NCI-H2196 (cell line): ENCODE data around the gene PLA2G15.
"Not testable (repeated sequence)": the region's sequence is repeated elsewhere in the genome, so short reads cannot be mapped to it uniquely, and the experiment has no call there.

Experiments used
- DNase-seq: peaks from one replicate; lab custom pipeline; 2025; ENCODE audit not compliant: unreplicated experiment; lab: John Stamatoyannopoulos, UW

PLA2G15 gene

DNA sequence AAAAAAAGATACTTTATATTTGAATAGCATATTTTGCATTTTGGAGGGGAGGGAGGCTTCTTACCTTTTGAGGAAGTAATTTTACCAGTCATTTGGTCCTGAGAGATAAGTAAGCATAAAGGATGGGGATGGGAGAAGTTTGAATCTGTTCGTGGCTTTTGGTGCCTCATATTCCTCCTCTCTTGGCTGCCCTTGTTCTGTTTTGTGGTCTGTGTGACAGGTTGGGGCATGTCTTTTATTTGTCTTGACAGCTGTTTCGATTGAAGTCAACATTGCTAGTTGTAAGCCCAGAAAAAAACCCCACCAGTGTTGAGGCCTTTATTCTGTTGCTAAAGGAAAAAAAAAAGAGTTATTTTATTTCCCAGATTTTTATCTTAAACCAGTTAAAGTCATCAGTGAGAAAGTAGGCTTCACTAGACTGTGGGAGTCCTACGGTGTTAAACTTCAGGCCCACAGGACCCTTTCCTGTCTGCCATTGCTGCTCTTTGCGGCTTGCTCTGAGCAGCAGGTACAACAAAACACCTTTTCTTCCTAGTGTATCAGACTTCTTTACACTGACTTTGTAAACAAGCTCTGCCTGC, 30.5 kb downstream of the PLA2G15 start:
- peak; percentile 35 for DNase-seq

DNA sequence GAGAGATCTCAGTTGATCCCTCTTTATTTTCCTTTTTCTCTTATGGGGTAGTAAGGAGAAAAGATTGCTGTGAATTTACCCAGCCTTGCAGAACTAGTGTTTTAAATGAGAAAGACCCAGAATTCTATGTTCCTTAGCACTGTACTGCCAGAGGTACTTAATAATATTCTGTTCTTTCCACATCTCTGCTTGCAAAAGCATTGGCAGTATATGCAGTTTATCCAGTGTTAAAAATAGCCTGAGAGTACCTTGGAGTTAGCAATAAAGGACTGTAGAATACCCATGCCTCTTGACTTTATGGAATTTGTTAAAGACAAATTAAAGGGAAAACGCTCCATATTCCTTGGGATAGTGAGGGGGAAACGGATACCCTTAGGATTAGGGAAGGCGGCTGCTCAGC, 31.1 kb downstream of the PLA2G15 start:
- no peak for DNase-seq

DNA sequence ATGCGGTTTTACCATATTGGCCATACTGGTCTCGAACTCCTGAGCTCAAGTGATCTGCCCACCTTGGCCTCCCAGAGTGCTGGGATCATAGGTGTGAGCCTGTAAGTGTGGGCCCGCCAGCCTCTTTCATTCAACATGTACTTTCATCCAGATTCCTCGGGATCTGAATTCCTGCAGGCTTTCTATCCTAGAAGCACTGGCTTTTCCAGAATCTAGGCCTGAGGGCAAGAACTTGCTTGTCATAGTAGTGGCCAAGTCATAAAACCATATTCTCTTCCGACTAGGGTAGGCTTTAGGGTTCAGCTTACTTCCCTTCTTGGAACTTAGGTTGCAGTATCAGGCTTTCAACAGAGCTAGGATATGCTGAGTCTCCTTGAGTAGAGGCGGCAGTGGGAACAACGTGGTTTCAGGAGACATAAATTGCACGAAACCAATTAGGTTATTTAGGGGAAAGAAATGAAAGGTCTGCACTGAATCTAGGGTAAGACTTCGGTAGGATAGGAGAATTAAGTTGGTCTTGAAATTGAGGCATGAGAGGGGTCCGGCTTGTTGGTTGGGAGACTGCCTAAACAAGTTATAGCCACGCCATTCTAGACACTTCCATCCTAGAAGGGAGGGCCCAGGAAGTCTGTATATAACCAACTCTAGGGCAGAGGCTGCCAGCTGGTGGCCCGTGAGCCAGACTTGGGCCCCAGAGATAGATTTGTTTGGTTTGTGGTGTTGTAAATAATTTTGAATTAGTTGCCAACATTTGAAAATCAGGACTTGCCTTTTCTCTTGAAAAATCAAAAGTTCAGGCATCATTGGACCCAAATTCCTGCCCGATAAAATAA, 34.8 kb downstream of the PLA2G15 start:
- no peak for DNase-seq

DNA sequence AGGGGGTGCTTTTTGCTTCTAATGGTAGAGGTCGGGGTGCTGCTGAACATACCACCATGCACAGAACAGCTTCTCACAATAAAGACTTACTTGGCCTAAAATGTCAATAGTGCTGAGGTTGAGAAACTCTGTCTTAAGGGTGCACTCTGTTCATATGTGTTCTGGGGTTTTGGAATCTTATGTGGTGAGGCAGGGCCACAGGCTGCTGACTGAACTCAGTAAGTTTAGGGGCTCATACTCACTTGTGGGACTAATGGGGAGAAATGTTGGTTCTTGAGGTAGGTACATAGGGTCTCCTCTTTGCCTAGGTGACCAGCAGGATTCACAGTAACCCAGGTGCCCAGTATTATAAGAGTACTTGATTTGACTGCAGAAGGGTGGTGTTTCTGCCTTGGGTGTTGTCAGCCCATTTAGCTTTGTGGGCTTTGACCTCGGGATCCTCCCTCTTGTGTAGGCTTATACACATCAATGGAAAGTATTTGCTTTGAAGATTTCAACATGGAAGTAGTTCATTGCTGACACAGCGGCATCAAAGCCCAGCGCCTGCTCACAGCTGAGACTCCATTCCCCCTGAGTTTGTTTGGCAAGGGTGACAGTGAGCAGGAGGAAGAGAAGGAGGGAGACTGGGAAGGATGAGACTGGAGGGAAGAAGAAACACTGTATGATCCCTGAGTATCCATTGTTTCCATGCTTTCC, 36.3 kb downstream of the PLA2G15 start:
- no peak for DNase-seq

DNA sequence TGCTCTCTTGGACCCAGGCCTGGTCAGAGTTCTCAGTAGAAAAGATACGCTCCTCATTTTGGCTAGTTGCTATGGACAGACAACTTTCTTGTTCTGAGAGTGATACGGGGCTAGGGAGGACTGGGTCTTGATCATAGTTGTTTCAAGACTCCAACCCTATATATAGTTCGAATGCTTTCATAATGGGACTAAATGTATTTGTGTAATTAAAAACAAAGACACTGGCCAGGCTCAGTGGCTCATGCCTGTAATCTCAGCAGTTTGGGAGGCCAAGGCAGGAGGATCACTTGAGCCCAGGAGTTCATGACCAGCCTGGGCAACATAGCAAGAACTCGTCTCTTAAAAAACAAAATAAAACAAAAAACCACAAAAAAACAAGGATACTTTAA, 36.9 kb downstream of the PLA2G15 start:
- no peak for DNase-seq

DNA sequence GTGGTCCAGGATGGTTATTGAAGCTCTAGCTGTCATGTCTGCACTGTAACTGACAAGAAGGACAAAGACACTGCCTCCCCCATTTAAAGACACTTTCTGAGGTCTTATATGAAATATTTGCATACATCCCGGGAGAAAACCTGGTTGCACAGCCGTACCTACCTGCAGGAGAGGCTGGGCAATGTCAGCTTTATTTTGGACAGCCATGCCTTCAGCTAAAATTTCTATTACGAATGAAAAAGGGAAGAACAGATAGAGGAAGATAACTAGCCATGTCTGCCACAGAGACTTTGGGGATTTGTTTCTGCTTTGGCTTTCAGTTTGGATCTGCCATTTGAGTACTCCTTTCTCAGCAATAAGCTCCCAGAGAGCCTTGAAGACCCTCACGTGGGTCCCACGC, 38.2 kb downstream of the PLA2G15 start:
- no peak for DNase-seq

DNA sequence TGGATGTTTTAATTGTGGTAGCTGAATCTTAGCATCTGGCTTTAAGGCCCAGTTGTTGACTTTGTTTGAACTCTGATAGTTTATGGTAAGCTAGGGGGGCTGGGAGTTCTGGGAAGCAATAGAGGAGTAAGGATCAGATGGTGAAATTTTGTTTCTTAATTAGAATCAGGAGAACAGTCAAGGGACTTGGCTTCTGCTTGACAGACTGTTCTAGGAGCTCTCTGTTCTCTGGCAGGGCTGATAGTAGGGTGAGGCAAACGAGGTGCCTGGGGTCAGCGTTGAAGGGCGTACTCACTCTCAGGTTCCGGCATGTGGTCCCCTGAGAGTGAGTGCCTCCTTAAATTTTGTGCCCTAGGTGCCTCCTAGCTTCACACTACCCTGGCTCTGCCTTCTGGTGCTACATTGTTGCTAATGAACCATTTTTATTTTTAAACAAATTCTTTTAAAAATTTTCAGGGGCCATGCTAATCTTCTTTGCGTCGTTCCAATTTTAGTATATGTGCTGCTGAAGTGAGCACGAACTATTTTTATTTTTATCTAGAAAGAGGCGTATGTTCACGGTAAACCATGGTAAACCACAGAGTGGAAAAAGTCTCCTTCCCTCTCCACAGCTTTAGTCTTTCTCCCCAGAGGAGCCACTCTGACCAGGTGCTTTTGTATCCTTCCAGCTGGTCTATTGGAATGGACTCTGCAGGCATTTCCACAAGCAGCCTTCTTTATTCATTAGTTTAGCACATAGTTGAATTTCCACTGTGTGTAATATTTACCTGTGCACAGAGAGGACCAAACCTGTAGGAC, 38.8 kb downstream of the PLA2G15 start:
- no peak for DNase-seq

DNA sequence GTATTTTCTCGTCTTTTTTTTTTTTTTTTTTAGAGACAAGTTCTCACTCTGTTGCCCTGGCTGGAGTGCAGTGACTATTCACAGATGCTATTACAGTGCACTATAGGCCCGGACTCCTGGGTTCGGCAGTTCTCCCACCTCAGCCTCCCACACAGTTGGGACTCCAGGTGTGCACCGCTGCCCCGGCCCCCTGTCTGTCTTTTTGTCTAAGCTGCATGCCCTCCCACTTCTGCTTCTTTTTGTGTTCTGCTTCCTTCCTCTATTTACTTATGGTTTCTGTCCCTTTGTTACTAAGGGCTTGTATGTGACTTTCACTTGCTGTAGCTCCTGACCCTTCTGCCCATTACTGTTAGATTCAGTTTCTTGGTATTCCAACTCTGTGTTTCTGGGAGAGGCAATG, 39.7 kb downstream of the PLA2G15 start:
- no peak for DNase-seq

DNA sequence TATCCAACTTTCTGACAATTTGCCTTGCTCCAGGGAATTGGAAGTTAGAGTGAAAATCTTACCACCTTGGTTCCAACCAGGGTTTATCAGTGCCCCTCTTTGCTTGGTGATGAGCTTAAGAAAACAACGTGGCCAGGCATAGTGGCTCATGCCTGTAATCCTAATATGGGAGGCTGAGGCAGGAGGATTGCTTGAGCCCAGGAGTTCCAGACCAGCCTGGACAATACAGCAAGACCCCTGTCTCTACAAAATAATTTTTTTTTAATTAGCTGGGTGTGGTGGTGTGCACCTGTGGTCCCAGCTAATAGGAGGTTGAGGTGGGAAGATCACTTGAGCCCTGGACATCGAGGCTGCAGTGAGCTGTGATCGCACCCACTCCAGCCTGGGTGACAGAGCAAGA, 40.5 kb downstream of the PLA2G15 start:
- DNase-seq, result no peak

DNA sequence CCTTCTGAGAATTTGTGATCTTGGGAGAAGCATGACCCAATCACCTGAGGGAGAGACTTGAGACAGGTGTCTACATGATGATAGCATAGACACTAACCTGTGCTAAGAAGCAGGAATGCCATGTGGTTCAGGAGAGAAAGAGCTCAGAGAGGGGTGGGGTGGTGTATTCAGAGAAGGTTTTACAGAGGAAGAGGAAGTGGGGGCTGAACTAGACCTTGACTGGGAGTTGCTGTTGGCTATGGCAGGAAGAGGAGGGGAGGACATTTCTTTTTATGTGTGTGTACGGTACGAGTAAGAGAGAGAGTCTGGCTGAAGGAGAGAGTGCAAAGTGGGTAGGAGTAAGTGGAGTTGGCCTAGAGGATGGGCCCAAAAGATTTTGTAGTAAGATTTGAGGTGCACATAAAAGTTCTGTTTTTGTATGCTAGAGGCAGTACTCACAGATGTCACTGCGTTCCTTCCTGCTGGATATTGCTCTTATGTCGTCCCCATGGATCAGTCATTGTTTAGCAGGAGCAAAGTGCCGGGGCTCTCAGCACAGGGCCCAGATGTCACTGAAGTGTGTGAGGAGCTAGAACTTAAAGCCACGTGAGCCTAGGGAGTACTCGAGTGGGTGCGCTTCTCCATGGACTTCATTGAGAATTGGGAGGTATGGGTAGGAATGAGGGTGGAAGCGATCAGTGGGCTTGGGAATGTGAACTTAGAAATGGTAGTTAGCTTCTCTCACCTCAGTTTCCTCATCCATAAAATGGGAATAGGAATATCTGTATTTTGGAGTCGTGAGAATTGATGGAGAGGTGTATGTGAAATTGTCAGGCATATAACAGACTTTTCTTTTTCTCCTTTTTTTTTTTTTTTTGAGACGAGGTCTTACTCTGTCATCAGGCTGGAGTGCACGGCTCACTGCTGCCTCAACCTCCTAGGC, 41.2 kb downstream of the PLA2G15 start:
- no peak for DNase-seq

DNA sequence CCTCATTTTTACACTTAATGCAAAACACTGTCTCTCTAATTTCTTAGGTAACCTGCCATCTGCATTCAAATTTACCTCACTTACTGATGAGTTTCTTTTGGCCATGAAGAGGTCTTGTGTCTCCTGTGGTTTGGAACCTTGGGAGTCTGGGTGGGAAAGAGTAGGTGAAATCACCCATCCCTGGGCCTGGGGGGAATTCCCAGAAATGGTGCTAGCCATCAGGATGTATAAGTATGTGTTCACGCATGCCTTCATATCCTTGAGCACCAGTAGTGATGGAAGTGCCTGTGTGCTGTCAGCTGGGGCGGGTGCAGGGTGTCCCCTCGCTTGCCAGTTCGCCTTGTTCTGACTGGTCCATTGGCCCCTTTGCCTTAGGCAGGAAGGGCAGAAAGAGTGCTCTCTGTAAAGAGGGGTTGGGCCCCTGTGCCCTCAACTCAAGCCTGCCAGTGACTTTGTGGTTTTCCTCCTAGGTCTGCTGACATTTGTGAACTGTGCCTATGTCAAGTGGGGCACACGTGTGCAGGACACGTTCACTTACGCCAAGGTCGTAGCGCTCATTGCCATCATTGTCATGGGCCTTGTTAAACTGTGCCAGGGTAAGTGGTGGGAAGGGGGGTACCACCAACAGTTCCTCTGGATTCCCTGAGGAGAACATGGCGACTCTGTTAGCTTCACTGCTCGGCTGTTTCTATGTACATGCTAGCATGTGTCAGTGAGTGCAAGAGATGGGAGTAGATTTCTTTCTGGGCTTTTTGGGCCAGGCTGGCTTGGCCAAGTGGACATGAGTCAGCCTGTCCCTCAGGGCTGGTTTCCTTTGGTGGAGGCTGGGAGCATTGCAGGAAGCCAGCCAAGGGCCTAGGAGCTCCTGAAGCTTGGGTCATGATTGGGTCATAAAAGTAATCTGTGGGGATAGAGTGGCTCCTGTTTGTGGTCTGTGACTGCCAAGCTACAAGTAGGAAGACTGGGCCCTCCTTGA, 42.4 kb downstream of the PLA2G15 start:
- peak; percentile 21 for DNase-seq

DNA sequence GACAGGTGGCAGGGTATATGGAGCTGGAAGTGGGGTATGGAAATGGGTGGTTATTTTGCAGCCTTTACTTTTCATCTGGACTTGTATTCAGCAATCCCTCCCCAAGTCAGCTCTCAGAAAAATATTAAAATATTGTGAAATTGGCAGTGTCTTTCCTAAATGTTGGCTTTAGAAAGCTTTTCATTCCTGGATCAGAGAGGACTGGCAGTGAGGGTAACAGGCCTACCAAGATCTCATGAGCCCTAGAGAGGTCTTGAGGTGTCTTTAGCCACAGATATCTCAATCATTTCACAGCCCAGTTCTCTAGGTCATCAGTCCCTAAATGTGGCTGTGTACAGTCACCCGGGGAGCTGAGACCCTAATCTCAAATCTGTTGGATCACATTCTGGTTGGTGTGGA, 43.1 kb downstream of the PLA2G15 start:
- DNase-seq, result no peak

DNA sequence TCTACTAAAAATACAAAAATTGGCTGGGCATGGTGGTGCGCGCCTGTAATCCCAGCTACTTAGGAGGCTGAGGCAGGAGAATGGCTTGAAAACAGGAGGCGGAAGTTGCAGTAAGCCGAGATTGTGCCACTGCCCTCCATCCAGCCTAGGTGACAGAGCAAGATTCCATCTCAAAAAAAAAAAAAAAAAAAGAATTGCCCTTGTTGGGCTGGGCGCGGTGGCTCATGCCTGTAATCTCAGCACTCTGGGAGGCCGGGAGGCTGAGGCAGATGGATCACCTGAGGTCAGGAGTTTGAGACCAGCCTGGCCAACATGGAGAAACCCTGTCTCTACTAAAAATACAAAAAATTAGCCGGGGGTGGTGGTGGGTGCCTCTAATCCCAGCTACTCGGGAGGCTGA, 43.6 kb downstream of the PLA2G15 start:
- DNase-seq, result not testable (repeated sequence)

DNA sequence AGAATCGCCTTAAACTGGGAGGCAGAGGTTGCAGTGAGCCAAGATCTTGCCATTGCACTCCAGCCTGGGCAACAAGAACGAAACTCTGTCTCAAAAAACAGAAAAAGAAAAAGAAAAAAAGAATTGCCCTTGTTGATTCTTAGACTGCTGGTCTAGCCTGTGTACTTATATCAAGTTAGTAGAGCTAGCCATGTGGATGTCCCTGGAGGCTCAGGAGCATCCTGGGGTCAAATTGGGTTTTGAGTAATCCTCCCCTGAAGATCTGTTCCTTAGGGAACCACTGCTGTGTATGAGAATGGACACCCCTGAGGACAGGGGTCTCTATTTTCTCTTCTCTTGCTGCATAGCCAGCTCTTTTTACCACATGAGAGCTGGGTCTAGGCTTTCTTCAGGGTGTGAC, 44.0 kb downstream of the PLA2G15 start:
- DNase-seq, result no peak

DNA sequence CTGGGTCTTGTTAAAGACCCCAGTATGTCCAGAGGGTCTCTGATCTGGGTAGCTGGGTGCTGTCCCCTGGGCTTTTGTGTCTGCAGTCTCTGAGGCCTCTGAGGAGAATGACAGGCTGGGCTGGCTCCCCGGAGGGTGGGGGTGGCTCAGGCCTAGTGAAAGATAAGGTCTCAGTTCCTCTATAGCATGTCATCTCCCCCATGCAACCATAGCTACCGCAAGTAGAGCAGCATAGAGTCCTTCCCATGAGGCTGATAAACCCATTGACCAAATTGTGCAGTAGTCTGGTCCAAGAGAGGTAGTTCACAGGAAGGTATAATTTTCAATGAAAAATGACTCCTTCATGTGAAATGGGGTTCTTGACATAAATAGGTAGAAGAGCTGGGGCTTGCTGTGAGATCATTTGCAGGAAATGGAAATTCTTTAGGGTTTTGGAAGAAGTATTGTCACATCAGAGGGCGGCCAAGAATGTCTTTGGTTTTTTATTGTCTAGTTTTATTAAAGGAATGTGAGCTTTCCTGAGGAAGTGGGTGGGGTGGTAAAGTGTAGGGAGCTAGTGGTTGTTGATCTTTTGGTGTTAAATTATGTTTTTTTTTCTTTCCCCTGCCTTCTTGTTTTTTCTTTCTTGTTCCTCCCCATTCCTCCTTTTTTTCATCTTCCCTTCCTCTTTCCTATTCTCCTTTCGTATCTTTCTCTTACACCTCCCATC, 44.6 kb downstream of the PLA2G15 start:
- no peak for DNase-seq

DNA sequence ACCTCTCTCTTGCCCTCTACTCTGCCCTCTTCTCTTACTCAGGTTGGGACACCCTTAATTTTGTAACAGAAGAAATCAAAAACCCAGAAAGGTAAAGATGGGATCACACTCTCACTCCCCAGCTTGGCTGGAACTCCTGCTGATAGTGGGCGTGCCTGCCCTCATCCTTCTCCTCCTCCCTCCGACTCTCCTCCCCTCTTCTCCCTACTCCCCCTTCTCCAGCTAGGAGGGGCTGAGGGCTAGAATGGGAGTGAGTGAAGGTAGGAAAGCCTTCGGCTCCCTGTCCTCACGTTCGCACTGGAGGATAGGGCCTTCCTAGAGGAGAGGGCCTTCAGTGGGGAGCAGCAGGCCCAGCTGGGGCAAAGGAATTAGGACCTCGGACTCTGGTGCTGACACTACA, 45.3 kb downstream of the PLA2G15 start:
- no peak for DNase-seq

DNA sequence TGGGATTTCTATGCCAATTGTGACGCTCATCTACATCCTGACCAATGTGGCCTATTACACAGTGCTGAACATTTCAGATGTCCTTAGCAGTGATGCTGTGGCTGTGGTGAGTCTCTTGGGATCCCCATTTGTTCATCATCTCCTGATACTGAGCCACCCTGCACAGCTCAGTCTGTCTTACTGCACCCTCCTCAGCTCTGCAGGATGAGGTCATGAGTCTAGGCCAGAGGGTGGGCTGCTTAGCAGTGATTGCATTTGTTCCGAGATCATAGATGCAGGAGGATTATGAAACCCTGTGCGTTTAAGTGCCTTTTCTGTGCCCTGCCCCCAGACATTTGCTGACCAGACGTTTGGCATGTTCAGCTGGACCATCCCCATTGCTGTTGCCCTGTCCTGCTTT, 46.1 kb downstream of the PLA2G15 start:
- DNase-seq, result no peak

DNA sequence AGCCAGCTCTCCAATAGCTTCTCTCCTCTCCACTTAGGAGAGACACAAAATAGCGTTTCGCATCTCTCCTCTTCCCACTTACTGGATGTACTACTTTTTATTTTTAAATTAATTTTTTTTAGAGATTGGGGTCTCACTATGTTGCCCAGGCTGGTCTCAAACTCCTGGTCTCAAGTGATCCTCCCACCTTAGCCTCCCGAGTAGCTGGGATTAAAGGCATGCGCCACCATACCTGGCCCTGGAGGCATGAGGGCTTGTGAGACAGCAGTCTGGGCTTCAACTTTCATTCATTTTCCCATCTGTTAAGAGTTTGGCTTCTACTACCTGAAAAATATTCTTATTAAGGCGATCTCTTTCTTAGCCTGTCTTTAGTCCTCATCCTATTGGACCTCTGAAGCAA, 47.3 kb downstream of the PLA2G15 start:
- DNase-seq, result no peak

DNA sequence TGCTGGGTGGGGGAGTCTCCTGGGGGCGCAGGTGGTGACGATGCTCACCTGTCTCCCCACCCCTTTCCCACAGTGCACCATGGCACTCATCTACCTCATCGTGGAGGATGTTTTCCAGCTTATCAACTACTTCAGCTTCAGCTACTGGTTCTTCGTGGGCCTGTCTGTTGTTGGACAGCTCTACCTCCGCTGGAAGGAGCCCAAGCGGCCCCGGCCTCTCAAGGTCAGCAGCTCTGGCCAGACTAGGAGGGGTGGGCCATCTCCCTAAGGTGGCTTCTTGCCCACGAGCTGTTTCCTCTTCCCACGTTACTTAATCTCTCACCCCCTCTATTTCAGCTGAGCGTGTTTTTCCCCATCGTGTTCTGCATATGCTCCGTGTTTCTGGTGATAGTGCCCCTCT, 51.1 kb downstream of the PLA2G15 start:
- no peak for DNase-seq
